ENCODE measurements around the gene SLC50A1. TPM values are rescaled to one million over a fixed set of nuclear protein-coding genes. Genes with fewer than 3 reads are reported as not detected.
"Not testable (repeated sequence)": the region's sequence is repeated elsewhere in the genome, so short reads cannot be mapped to it uniquely, and the experiment has no call there.

SLC50A1 gene
- total and polyA plus RNA-seq, 4 donors, result 12.7 to 23.3 (median 18.2) TPM

DNA sequence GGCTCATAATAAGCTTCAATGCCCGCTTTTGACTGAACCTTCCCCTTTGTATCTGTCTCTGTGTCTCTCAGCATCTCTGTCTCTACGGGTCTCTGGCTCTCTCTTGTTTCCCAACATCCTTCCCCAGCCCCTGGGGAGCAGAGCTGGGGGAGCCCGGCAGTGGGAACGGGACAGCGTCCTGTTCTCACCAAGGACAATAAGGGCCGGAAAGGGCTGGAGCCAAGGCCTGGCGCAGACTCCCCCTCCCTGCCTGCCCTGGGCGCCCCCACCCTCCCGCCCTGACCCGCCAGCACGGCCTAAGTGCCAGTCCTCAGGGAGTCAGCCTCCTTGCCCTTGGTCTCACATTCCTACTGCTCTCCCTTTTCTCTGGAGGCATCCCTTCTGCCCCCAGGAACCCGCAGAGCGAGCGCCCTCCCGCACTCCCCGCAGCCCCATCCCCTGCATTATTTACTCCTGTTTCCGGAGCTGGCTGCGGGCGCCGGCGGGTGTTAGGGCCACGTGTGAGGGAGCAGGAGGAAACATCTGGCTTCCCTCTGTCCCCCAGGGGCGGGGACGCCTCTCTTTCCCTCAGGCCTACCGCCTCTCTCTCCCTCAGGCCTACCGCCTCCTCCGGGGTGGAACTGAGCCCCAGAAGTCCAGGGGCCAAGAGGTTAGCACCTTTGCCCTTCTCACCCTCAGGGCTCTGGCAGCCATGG lies 31.0 kb downstream of the SLC50A1 start:
- H3K27ac ChIP-seq (ENCODE audit: low read depth in 1 of 2, low read length in 2 of 2), result peak overlapping the region; percentile 45 to 56
- H3K4me3 ChIP-seq (ENCODE audit: low read depth in 1 of 3, low read length in 3 of 3), result no peak overlapping the region
- H3K4me1 ChIP-seq (ENCODE audit: control insufficient read depth in 4 of 4, insufficient read depth in 4 of 4, low read length in 3 of 4), result peaks cover 0 to 11% (median 8%) of the 10 kb centered on the region in 4 donors
- TF ChIP-seq FOXA2 (IDR thresholded peaks at IDR 0.05), result no peak
- TF ChIP-seq TAF1 (conservative IDR thresholded peaks at IDR 0.05), result no peak
- TF ChIP-seq NR2F2 (IDR thresholded peaks at IDR 0.05), result peak; percentile 93
- no peaks in the 10 kb centered on the region for H3K9me3 ChIP-seq (ENCODE audit: control insufficient read depth in 4 of 4, low read length in 3 of 4)
- WGBS, result 66% methylated on average over 27 of the region's 27 CpGs
- DNase-seq (ENCODE audit: low spot score), result no peak
- no peak overlapping the region for H3K9ac ChIP-seq (ENCODE audit: low read depth in 1 of 2, low read length in 2 of 2)
- peaks cover 0 to 11% (median 5%) of the 10 kb centered on the region in 4 donors for H3K36me3 ChIP-seq (ENCODE audit: control insufficient read depth in 4 of 4, insufficient read depth in 3 of 4, low read depth in 1 of 4, low read length in 3 of 4)
- no peaks in the 10 kb centered on the region for H3K27me3 ChIP-seq (ENCODE audit: control insufficient read depth in 4 of 4, insufficient read depth in 4 of 4, low read length in 3 of 4)

DNA sequence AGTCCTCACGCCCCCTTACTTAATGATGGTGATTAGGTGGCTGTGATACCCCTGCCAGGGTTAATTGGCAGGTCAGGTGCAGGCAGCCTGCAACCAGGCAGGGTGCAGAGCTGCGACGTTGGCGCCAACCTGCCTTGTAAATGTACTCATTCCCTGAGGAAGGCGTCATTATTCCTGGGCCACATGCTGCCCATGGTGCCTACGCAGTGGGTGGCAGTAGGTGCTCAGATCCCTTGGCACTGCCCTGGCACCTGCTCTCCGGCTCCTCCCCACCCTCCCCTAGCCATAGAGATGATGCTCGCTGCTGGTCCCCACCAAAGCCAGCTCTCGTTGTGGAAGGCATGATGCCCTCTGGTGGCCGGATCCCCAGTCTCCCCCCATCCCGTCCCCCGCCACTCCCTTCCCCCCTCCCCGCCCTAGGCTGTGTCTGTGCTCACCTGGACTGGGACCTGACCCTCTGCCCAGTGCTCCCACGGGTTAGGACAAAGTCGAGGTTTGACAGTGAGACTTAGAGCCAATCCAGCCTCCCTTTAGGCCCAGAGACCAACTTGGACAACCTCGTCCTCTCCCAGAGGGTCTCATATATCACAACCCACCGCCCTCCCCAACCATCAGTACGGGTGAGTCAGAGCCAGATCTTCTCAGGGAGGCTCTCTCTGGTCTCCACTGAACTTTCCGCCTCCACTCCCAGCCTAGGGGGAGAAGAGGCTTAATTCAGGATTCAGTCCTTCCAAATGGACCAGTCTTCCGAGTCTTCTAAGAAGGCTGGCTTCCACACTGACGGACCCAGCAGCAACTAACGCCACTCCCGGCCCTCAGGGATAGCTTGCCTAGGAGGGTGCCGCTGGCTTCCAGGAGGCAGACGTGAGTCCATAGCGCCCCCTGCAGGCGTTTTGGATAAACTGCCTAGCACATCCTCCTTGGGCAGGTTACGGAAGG lies 31.8 kb downstream of the SLC50A1 start:
- TF ChIP-seq, protein P1, sequence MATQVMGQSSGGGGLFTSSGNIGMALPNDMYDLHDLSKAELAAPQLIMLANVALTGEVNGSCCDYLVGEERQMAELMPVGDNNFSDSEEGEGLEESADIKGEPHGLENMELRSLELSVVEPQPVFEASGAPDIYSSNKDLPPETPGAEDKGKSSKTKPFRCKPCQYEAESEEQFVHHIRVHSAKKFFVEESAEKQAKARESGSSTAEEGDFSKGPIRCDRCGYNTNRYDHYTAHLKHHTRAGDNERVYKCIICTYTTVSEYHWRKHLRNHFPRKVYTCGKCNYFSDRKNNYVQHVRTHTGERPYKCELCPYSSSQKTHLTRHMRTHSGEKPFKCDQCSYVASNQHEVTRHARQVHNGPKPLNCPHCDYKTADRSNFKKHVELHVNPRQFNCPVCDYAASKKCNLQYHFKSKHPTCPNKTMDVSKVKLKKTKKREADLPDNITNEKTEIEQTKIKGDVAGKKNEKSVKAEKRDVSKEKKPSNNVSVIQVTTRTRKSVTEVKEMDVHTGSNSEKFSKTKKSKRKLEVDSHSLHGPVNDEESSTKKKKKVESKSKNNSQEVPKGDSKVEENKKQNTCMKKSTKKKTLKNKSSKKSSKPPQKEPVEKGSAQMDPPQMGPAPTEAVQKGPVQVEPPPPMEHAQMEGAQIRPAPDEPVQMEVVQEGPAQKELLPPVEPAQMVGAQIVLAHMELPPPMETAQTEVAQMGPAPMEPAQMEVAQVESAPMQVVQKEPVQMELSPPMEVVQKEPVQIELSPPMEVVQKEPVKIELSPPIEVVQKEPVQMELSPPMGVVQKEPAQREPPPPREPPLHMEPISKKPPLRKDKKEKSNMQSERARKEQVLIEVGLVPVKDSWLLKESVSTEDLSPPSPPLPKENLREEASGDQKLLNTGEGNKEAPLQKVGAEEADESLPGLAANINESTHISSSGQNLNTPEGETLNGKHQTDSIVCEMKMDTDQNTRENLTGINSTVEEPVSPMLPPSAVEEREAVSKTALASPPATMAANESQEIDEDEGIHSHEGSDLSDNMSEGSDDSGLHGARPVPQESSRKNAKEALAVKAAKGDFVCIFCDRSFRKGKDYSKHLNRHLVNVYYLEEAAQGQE (IDR thresholded peaks at IDR 0.05), result no peak
- TF ChIP-seq FOXA2 (IDR thresholded peaks at IDR 0.05), result no peak
- TF ChIP-seq TAF1 (conservative IDR thresholded peaks at IDR 0.05), result no peak
- TF ChIP-seq, protein P2, sequence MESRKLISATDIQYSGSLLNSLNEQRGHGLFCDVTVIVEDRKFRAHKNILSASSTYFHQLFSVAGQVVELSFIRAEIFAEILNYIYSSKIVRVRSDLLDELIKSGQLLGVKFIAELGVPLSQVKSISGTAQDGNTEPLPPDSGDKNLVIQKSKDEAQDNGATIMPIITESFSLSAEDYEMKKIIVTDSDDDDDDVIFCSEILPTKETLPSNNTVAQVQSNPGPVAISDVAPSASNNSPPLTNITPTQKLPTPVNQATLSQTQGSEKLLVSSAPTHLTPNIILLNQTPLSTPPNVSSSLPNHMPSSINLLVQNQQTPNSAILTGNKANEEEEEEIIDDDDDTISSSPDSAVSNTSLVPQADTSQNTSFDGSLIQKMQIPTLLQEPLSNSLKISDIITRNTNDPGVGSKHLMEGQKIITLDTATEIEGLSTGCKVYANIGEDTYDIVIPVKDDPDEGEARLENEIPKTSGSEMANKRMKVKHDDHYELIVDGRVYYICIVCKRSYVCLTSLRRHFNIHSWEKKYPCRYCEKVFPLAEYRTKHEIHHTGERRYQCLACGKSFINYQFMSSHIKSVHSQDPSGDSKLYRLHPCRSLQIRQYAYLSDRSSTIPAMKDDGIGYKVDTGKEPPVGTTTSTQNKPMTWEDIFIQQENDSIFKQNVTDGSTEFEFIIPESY (IDR thresholded peaks at IDR 0.05), result no peak
- TF ChIP-seq, protein P3, sequence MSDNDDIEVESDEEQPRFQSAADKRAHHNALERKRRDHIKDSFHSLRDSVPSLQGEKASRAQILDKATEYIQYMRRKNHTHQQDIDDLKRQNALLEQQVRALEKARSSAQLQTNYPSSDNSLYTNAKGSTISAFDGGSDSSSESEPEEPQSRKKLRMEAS (IDR thresholded peaks at IDR 0.05), result no peak
- TF ChIP-seq NR2F2 (IDR thresholded peaks at IDR 0.05), result peak; percentile 19
- TF ChIP-seq YY1 (IDR thresholded peaks at IDR 0.05), result no peak
- TF ChIP-seq, protein P4, sequence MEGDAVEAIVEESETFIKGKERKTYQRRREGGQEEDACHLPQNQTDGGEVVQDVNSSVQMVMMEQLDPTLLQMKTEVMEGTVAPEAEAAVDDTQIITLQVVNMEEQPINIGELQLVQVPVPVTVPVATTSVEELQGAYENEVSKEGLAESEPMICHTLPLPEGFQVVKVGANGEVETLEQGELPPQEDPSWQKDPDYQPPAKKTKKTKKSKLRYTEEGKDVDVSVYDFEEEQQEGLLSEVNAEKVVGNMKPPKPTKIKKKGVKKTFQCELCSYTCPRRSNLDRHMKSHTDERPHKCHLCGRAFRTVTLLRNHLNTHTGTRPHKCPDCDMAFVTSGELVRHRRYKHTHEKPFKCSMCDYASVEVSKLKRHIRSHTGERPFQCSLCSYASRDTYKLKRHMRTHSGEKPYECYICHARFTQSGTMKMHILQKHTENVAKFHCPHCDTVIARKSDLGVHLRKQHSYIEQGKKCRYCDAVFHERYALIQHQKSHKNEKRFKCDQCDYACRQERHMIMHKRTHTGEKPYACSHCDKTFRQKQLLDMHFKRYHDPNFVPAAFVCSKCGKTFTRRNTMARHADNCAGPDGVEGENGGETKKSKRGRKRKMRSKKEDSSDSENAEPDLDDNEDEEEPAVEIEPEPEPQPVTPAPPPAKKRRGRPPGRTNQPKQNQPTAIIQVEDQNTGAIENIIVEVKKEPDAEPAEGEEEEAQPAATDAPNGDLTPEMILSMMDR (IDR thresholded peaks at IDR 0.05; ENCODE audit: low read depth, low read length, missing input control), result peak; percentile 89
- TF ChIP-seq, protein P5, sequence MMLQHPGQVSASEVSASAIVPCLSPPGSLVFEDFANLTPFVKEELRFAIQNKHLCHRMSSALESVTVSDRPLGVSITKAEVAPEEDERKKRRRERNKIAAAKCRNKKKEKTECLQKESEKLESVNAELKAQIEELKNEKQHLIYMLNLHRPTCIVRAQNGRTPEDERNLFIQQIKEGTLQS (IDR thresholded peaks at IDR 0.05), result no peak
- no peak for TF ChIP-seq GABPA (IDR thresholded peaks at IDR 0.05 in 1 of 2, conservative IDR thresholded peaks at IDR 0.05 in 1 of 2)
- TF ChIP-seq JUND (IDR thresholded peaks at IDR 0.05), result no peak
- TF ChIP-seq RXRA (IDR thresholded peaks at IDR 0.05), result peak; percentile 39 to 55
- peak; percentile 11 to 46 for TF ChIP-seq HNF4A (conservative IDR thresholded peaks at IDR 0.05)
- no peak for TF ChIP-seq FOXA1 (IDR thresholded peaks at IDR 0.05)
- peak; percentile 97 to 99 for TF ChIP-seq RAD21 (IDR thresholded peaks at IDR 0.05)
- TF ChIP-seq EGR1 (IDR thresholded peaks at IDR 0.05; ENCODE audit: low read depth in 2 of 2), result no peak
- no peak for TF ChIP-seq HNF4G (IDR thresholded peaks at IDR 0.05)
- TF ChIP-seq SP1 (IDR thresholded peaks at IDR 0.05), result no peak
- Histone ChIP-seq H3K27me3 (ENCODE audit: control insufficient read depth in 4 of 4, insufficient read depth in 4 of 4, low read length in 3 of 4) (no peaks in the 10 kb centered on the region), H3K9me3 (ENCODE audit: control insufficient read depth in 4 of 4, low read length in 3 of 4) (no peaks in the 10 kb centered on the region), H3K4me3 (ENCODE audit: low read depth in 1 of 3, low read length in 3 of 3) (no peak overlapping the region), H3K9ac (ENCODE audit: low read depth in 1 of 2, low read length in 2 of 2) (peak overlapping the region in 1 of 2 donors; percentile 58), H3K4me1 (ENCODE audit: control insufficient read depth in 4 of 4, insufficient read depth in 4 of 4, low read length in 3 of 4) (peaks cover 0 to 16% (median 12%) of the 10 kb centered on the region in 4 donors), H3K36me3 (ENCODE audit: control insufficient read depth in 4 of 4, insufficient read depth in 3 of 4, low read depth in 1 of 4, low read length in 3 of 4) (peaks cover 0 to 11% (median 5%) of the 10 kb centered on the region in 4 donors), H3K27ac (ENCODE audit: low read depth in 1 of 2, low read length in 2 of 2) (peak overlapping the region; percentile 56 to 63)
- 10% methylated on average over 28 of the region's 28 CpGs for WGBS
- DNase-seq (ENCODE audit: low spot score), result peak; percentile 89

DNA sequence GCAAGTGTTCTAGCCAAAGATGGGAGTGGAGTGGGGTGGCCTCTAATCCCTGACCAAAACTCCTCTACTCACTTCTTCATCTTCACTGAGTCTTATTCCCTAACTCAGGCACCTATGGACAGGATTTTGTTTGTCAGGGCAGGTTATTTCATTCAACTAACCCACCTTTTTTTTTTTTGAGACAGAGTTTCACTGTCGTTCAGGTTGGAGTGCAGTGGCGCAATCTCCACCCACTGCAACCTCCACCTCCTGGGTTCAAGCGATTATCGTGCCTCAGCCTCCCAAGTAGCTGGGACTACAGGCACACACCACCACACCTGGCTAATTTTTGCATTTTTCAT lies 32.4 kb downstream of the SLC50A1 start:
- not testable (repeated sequence) for H3K9ac ChIP-seq (ENCODE audit: low read depth in 1 of 2, low read length in 2 of 2); DNase-seq (ENCODE audit: low spot score); H3K9me3 ChIP-seq (ENCODE audit: control insufficient read depth in 4 of 4, low read length in 3 of 4); H3K4me3 ChIP-seq (ENCODE audit: low read depth in 1 of 3, low read length in 3 of 3); H3K27me3 ChIP-seq (ENCODE audit: control insufficient read depth in 4 of 4, insufficient read depth in 4 of 4, low read length in 3 of 4); H3K27ac ChIP-seq (ENCODE audit: low read depth in 1 of 2, low read length in 2 of 2)
- Histone ChIP-seq H3K36me3 (ENCODE audit: control insufficient read depth in 4 of 4, insufficient read depth in 3 of 4, low read depth in 1 of 4, low read length in 3 of 4) (peaks cover 0 to 11% (median 5%) of the 10 kb centered on the region in 4 donors), H3K4me1 (ENCODE audit: control insufficient read depth in 4 of 4, insufficient read depth in 4 of 4, low read length in 3 of 4) (peaks cover 0 to 19% (median 15%) of the 10 kb centered on the region in 4 donors)
- WGBS, result 27% methylated on average over 4 of the region's 4 CpGs

All from liver (tissue), 9 donors.